Activated CD4-positive, alpha-beta T cell treated with anti-CD3 and anti-CD28 coated beads, Interleukin-2, amount 50 U/mL, for 48 hours (primary cell): Measurements from ENCODE around the gene KAT6B.
A peak's percentile ranks its signal among the peaks of the same experiment; 100 is the strongest.
"Not testable (repeated sequence)": the region's sequence is repeated elsewhere in the genome, so short reads cannot be mapped to it uniquely, and the experiment has no call there.

Source experiments
- DNase-seq, 2 experiments: peaks; one replicate each; pipeline ENCODE4 v3.0.0-alpha.2; 2020

KAT6B gene

GRCh38 chr10:75043256-75044131 lies 217.1 kb downstream of the KAT6B start:
- peak; percentile 41 to 47 for DNase-seq

- DNase-seq = no peak
Observed at GRCh38 chr10:75048669-75049098, 222.3 kb downstream of the KAT6B start.

- DNase-seq = no peak
Observed at GRCh38 chr10:75049316-75050148, 223.1 kb downstream of the KAT6B start.

- DNase-seq = no peak
Observed at GRCh38 chr10:75050149-75050919, 223.9 kb downstream of the KAT6B start.

- DNase-seq = no peak
Observed at GRCh38 chr10:75051308-75051707, 224.9 kb downstream of the KAT6B start.

DNA sequence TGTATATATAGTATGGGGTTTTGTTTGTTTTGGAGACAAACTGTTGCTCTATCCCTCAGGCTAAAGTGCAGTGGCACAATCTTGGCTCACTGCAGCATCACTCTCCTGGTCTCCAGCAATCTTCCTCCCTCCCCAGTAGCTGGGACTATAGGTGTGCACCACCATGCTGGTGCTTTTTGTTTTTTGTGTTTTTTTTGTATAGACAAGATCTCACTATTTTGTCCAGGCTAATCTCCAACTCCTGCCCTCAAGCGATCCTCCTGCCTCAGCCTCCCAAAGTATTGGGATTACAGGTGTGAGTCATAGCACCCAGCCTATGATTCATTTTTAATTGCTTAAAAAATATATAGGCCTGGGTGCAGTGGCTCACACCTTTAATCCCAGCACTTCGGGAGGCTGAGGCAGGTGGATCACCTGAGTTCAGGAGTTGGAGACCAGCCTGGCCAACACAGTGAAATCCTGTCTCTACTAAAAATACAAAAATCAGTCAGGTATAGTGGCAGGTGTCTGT lies 229.6 kb downstream of the KAT6B start:
- not testable (repeated sequence) for DNase-seq

- no peak for DNase-seq
Observed at GRCh38 chr10:75057680-75058079, 231.3 kb downstream of the KAT6B start.

DNA sequence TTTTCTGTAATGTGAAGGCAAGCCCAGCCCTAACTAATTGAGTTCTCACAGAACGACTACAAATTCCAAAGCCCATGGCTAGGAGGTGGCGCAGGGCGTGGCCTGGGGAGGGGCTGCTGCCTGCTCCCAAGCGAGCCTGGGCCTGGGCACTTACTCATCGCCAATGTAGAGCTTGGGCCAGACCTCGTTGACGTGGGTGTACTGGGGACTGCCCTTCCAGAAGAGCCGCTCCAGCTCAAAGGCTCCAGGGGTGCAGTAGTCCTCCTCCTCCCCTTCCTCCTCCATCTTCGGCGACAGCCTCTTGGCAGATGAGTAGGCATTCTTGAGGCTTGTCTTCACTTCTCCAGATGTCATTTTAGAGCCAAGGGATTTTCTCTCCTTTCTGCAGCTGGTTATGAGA lies 231.8 kb downstream of the KAT6B start:
- no peak for DNase-seq

DNA sequence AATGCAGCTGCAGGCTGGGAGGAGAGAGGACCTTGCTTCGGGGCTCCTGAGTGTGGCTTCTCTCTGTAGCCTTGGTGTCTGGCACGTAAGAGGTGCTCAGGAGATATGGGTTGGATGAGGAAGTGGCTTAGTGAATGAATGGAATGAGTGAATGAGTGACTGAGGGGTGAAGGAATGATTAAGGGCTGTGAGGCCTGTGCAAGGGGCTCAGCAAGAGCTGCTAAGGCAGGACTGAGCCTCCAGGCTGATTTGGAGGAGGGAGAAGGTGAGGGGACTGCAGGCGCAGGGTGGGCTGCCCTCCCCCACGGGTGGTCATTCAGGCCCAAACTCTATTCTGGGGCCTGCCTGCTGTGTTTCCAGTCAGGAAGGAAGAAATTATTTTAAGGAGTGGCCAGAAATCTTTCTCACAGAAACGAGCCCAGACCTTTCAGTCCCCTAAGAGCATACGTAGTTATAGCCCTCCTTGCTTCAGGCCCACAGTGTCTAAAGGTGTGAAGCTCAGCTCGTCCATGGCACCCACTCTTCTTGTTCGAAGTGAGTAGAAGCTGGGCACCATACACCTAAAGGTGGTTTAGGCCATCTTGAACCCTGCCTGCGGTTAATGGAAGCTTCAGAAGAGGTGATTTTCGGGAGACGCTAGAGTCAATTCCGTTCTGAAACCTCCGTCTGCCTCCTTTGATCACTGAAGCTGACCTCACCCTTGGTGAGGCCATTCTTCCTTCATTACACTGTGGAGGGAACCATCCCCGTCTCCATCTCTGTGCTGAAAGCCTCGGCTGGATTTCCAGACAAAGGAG lies 235.5 kb downstream of the KAT6B start:
- DNase-seq = no peak

DNA sequence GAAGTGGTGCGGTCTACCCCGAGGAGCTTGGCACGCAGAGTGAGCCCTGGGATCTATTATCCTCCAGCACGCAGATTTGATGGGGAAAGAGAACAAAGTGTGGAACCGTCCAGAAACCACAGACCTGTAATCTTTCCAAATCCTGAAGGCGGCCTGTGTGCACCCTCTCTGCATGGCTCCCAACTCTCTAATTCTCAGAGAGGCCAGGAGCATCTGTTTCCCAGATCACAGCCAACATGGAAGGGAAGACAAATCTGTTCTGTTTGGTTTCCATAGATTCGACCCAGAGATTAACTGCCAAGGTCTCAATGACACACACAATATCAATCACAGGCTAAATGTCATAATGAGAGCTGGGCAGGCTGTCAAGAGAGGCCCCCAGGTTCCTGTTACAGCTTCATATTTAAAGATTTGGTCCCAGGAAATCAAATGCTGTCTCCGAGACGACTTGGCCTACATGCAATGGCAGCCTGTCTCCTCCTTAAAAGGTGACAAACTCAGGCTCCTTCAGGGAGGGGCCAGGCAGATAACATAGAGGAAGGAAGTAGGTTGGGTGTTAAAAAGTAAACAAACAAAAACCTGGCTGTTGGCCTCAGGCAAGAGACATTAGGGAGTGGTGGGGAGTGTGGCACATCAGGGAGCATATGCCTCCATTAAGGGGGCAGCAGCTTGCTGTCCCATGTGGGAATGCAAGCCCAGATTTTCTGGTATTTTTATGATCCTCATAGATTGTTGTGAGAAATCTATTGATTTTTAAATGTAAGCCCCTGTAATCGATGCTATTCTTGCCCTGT lies 236.3 kb downstream of the KAT6B start:
- DNase-seq = no peak

DNA sequence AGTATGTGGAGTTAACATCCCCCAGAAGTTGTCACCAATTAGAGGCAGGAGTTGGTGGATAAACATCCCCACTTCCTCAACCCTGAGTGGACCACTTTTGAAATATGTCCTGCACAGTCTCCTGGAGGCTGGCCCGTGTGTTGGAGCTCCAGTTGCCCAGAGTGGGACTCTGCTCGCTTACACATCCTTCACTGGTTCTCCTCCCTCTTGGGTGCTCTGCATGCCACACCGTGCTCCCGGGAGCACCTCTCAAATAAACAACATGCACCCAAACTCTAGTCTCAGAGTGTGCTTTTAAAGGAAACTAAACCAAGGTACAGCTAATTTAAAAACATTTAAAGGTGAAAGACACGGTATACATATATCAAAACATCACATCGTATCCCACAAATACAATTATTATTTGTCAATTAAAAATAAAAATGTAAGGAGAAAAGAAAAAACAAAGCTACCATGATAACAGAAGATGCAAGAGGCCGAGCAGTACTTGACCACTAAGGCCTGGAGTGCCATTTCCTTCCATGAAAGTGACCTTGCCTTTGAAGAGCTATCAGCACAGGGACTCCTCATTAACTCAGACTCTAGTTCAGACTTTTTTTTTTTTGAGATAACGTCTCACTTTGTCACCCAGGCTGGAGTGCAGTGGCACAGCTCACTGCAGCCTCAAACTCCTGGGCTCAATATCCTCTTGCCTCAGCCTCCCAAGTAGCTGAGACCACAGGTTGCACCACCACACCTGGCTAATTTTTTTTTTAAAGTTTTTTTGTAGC lies 237.2 kb downstream of the KAT6B start:
- no peak for DNase-seq

- DNase-seq = no peak
Observed at GRCh38 chr10:75065076-75065475, 238.7 kb downstream of the KAT6B start.

DNA sequence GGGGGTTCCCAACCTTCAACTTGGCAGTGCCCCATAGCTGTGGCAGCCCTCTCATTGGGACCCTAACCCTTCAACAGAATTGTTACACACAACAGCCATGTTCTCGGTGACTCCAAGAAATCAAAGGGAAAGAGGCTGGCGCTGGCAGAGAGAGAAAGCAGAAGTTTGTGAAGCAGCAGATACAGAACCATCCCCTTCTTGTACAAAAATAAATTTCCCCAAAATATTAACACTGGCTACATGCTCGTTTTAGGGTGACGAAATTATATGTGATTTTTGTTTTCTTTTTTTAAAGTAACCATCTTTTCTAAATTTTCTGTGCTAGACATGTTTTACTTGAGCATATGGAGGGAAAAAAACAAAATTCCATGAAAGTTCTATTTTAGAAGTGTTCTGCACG lies 239.9 kb downstream of the KAT6B start:
- DNase-seq = no peak

DNA sequence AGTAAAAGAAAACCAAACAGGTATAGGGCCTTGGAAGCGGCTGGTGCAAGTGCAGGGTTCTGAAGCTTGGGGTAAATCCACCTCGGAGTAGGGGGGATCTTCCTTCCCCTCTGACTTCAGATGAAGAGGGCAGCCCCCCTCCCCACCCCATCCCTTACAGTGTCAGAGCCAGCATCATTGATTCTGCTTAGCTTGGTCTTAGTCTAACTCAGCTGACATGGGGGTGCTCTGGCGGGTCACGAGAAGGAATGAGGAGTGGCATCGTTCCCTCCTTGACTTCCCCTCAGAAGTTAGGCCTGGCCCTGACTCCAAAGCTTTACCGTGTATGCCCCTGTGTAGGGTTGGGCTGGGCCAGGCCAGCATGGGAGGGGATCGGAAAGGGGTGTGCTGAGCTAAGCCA lies 240.9 kb downstream of the KAT6B start:
- no peak for DNase-seq

DNA sequence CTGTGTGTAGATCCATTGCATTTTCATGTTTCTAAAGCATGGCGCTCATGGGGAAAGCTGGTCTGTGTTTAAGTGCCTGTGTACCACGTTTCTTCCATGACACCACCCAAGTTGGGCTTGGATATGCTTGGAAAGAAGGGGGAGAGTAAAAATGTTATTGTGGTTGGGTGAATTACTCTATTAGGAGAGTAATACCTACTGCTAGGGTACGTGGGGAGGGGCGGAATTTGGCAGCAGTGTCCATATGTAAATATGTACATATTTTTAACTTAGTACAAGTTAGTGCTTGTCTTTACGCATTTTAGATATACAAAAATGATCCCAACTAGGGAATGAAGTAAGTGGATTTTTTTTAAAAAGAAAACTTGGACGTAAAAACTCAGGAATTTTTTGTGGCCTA lies 242.1 kb downstream of the KAT6B start:
- DNase-seq = no peak

- no peak for DNase-seq
Observed at GRCh38 chr10:75070476-75070875, 244.1 kb downstream of the KAT6B start.

- no peak for DNase-seq
Observed at GRCh38 chr10:75070961-75071428, 244.6 kb downstream of the KAT6B start.

GRCh38 chr10:75071756-75072155 lies 245.4 kb downstream of the KAT6B start:
- DNase-seq = no peak

DNA sequence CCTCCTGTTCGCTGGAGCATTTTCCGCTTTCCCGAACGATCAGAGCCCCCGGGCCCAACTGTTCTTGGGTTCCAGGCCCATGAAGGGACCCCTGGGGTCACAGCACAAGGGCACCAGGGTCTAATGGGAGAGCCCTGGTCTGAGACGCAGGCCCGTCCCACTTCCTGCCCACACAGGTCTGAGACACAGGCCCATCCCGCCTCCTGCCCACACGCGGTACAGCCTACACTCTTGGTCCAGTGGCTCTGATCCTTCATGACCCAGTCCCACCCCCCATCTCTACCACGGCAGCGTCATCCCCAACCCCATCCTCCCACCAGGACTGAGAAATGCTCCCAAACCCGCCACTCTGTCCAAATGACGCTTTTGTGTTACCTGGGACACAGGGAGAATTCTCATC lies 246.3 kb downstream of the KAT6B start:
- DNase-seq = no peak

GRCh38 chr10:75073442-75073841 lies 247.0 kb downstream of the KAT6B start:
- no peak for DNase-seq
